ENCODE data around the gene TOPAZ1. TPM values are rescaled to one million over a fixed set of nuclear protein-coding genes. Genes with fewer than 3 reads are reported as not detected.

Gene TOPAZ1
- total RNA-seq, 1 donor from 2014 or later, result not detected

GRCh38 chr3:44353355-44353924, 111.8 kb downstream of the TOPAZ1 start:
- H3K9ac ChIP-seq, result no peak overlapping the region
- Mint-ChIP-seq H3K36me3 (peaks cover 25% of the 10 kb centered on the region), H3K4me1 (peaks cover 4% of the 10 kb centered on the region), H3K9me3 (peaks cover 7% of the 10 kb centered on the region), H3K4me3 (no peak overlapping the region), H3K27ac (no peak overlapping the region), H3K27me3 (ENCODE audit: insufficient read depth, low read depth) (no peaks in the 10 kb centered on the region)
- no peak for DNase-seq (ENCODE audit: low spot score)
- H3K4me2 ChIP-seq, result no peak overlapping the region
- no peak overlapping the region for H3K4me3 ChIP-seq
- TF ChIP-seq EZH2 (IDR thresholded peaks at IDR 0.05) (no peak), EZH2phosphoT487 (IDR thresholded peaks at IDR 0.05) (no peak), CTCF (IDR thresholded peaks at IDR 0.05) (no peak)
- peaks cover 7% of the 10 kb centered on the region for H3F3A ChIP-seq (ENCODE audit: low read depth)
- H3K79me2 ChIP-seq (ENCODE audit: low read depth), result peaks cover 56% of the 10 kb centered on the region
- H4K20me1 ChIP-seq (ENCODE audit: low read depth), result no peaks in the 10 kb centered on the region
- no peaks in the 10 kb centered on the region for H3K9me3 ChIP-seq (ENCODE audit: low read depth)
- H3K36me3 ChIP-seq, result no peaks in the 10 kb centered on the region
- H2AFZ ChIP-seq (replicated peaks), result no peak overlapping the region
- no peaks in the 10 kb centered on the region for H3K27me3 ChIP-seq
- H3K4me1 ChIP-seq, result peaks cover 22% of the 10 kb centered on the region
- no peak overlapping the region for H3K27ac ChIP-seq

DNA sequence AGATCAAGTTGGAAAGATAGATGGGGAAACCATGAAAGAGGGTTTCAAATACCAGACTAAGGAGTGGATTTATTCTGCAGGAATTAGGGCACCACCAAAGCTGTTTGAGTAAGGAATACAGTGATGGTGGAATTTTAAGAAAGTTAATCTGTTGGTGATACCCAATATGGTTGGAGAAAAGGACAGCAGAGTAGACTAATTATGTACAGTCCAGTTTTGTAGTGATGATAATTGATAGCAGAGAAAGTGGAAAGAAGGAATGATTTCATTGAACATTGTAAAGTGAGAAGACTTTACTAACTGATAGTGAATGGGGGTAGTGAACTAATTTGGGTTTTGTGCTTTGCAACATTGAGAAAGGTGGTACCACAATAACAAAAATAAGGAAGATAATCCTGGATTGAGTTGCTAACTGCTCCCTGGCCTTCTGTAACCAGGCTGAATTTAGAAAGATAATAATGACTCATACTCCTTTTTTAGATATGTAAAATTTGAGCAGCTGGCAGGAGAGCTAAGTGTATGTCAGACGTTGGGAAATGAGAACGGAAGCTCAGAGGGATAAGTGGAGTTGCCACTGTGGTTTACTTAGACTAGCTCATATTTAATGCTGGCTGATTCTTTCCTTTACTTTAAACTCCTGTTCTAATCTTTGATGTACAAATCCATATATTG, 113.8 kb downstream of the TOPAZ1 start:
- Histone ChIP-seq H3K36me3 (no peaks in the 10 kb centered on the region), H3K4me2 (peak overlapping the region; percentile 44), H2AFZ (replicated peaks) (no peak overlapping the region), H3K79me2 (ENCODE audit: low read depth) (peaks cover 54% of the 10 kb centered on the region), H3K4me1 (peaks cover 32% of the 10 kb centered on the region), H3K9me3 (ENCODE audit: low read depth) (no peaks in the 10 kb centered on the region), H4K20me1 (ENCODE audit: low read depth) (peaks cover 8% of the 10 kb centered on the region), H3K9ac (no peak overlapping the region), H3K27ac (no peak overlapping the region), H3K4me3 (no peak overlapping the region), H3F3A (ENCODE audit: low read depth) (peaks cover 25% of the 10 kb centered on the region), H3K27me3 (no peaks in the 10 kb centered on the region)
- Mint-ChIP-seq H3K36me3 (peaks cover 23% of the 10 kb centered on the region), H3K27me3 (ENCODE audit: insufficient read depth, low read depth) (no peaks in the 10 kb centered on the region), H3K9me3 (peaks cover 7% of the 10 kb centered on the region), H3K4me1 (peaks cover 19% of the 10 kb centered on the region), H3K4me3 (no peak overlapping the region), H3K27ac (no peak overlapping the region)
- TF ChIP-seq EZH2phosphoT487 (IDR thresholded peaks at IDR 0.05) (no peak), CTCF (IDR thresholded peaks at IDR 0.05) (no peak)
- no peak for DNase-seq (ENCODE audit: low spot score)

- peaks cover 25% of the 10 kb centered on the region for H3F3A ChIP-seq (ENCODE audit: low read depth)
- H3K36me3 ChIP-seq, result no peaks in the 10 kb centered on the region
- H3K9me3 Mint-ChIP-seq, result peaks cover under 1% of the 10 kb centered on the region
- peak; percentile 88 for DNase-seq (ENCODE audit: low spot score)
- H3K9me3 ChIP-seq (ENCODE audit: low read depth), result no peaks in the 10 kb centered on the region
- H3K27ac ChIP-seq, result peak overlapping the region; percentile 85
- peaks cover 8% of the 10 kb centered on the region for H4K20me1 ChIP-seq (ENCODE audit: low read depth)
- H3K79me2 ChIP-seq (ENCODE audit: low read depth), result peaks cover 24% of the 10 kb centered on the region
- H3K36me3 Mint-ChIP-seq, result peaks cover 7% of the 10 kb centered on the region
- peaks cover 32% of the 10 kb centered on the region for H3K4me1 ChIP-seq
- H3K4me3 ChIP-seq, result peak overlapping the region; percentile 18
- no peak overlapping the region for H2AFZ ChIP-seq (replicated peaks)
- H3K4me1 Mint-ChIP-seq, result peaks cover 19% of the 10 kb centered on the region
- H3K9ac ChIP-seq, result no peak overlapping the region
- H3K27ac Mint-ChIP-seq, result peak overlapping the region; percentile 52
- H3K4me2 ChIP-seq, result peak overlapping the region; percentile 76
- H3K27me3 Mint-ChIP-seq (ENCODE audit: insufficient read depth, low read depth), result no peaks in the 10 kb centered on the region
- peak overlapping the region; percentile 14 for H3K4me3 Mint-ChIP-seq
- no peaks in the 10 kb centered on the region for H3K27me3 ChIP-seq
- TF ChIP-seq EZH2phosphoT487 (IDR thresholded peaks at IDR 0.05), result no peak
Measured at GRCh38 chr3:44359146-44359751, 117.6 kb downstream of the TOPAZ1 start.

- no peak for DNase-seq (ENCODE audit: low spot score)
- Histone ChIP-seq H3K36me3 (peaks cover 6% of the 10 kb centered on the region), H3F3A (ENCODE audit: low read depth) (peaks cover 17% of the 10 kb centered on the region), H3K79me2 (ENCODE audit: low read depth) (peaks cover 5% of the 10 kb centered on the region), H3K27me3 (no peaks in the 10 kb centered on the region), H3K27ac (no peak overlapping the region), H4K20me1 (ENCODE audit: low read depth) (peaks cover 8% of the 10 kb centered on the region), H3K4me1 (peaks cover 17% of the 10 kb centered on the region), H3K4me2 (no peak overlapping the region), H3K4me3 (no peak overlapping the region), H3K9ac (no peak overlapping the region), H3K9me3 (ENCODE audit: low read depth) (no peaks in the 10 kb centered on the region), H2AFZ (replicated peaks) (no peak overlapping the region)
- no peak overlapping the region for H3K4me3 Mint-ChIP-seq
- TF ChIP-seq CTCF (IDR thresholded peaks at IDR 0.05) (no peak), EZH2 (IDR thresholded peaks at IDR 0.05) (no peak), EZH2phosphoT487 (IDR thresholded peaks at IDR 0.05) (no peak)
- H3K4me1 Mint-ChIP-seq, result peaks cover 18% of the 10 kb centered on the region
- H3K27ac Mint-ChIP-seq, result no peak overlapping the region
- H3K27me3 Mint-ChIP-seq (ENCODE audit: insufficient read depth, low read depth), result no peaks in the 10 kb centered on the region
- peaks cover 2% of the 10 kb centered on the region for H3K36me3 Mint-ChIP-seq
- no peaks in the 10 kb centered on the region for H3K9me3 Mint-ChIP-seq
Measured at GRCh38 chr3:44363591-44363990, 121.9 kb downstream of the TOPAZ1 start.

Data from neural progenitor cell (in vitro differentiated cells).